Natural killer cell (primary cell): Measurements from ENCODE around the gene TMEM170A. TPM values are rescaled to one million over a fixed set of nuclear protein-coding genes. Genes with fewer than 3 reads are reported as not detected.

Experiments
- ATAC-seq, 3 donors: fragments of 150-1000 bp in 2 of 3; fragments of 200-7000 bp in 1 of 3; cut with Tn5 transposase; 1 replicate in 1 of 3; 2 replicates in 2 of 3; pipeline ENCODE4 v1.10.0; 2021; ENCODE audit warnings: mild to moderate bottlenecking in 2 of 3, moderate library complexity in 2 of 3
- DNase-seq, 2 donors: peaks; one replicate each; pipeline versions ENCODE4 v3.0.0 to v3.0.0-alpha.2; 2013 to 2021; ENCODE audit warnings: mixed read lengths in 1 of 2
- H3K27ac ChIP-seq: one replicate; pipeline ENCODE4 v1.5.1; 2013; ENCODE audit warnings: mild to moderate bottlenecking, low read length
- H3K27me3 ChIP-seq: one replicate; pipeline ENCODE4 v1.6.1; 2013; ENCODE audit warnings: low read length; ENCODE audit not compliant: control insufficient read depth, insufficient read depth
- H3K36me3 ChIP-seq: one replicate; pipeline ENCODE4 v1.6.1; 2013; ENCODE audit warnings: low read length; ENCODE audit not compliant: control insufficient read depth, insufficient read depth
- H3K4me1 ChIP-seq: one replicate; pipeline ENCODE4 v1.6.1; 2013; ENCODE audit warnings: low read length; ENCODE audit not compliant: control insufficient read depth, insufficient read depth
- H3K4me3 ChIP-seq: one replicate; pipeline ENCODE4 v1.5.1; 2013; ENCODE audit warnings: low read length
- H3K9me3 ChIP-seq: one replicate; pipeline ENCODE4 v1.6.1; 2013; ENCODE audit warnings: low read length; ENCODE audit not compliant: control insufficient read depth, insufficient read depth
- H3K27ac Mint-ChIP-seq, 2 donors: one replicate each; pipeline ENCODE4 v1.8.0; 2022; ENCODE audit warnings: mild to moderate bottlenecking in 2 of 2, mixed read lengths in 2 of 2, moderate library complexity in 1 of 2
- H3K27me3 Mint-ChIP-seq, 2 donors: one replicate each; pipeline ENCODE4 v1.8.0; 2022; ENCODE audit warnings: low read depth in 2 of 2, mixed read lengths in 2 of 2
- H3K36me3 Mint-ChIP-seq: one replicate; pipeline ENCODE4 v1.8.0; 2022; ENCODE audit warnings: mixed read lengths
- H3K4me1 Mint-ChIP-seq, 2 donors: one replicate each; pipeline ENCODE4 v1.8.0; 2022; ENCODE audit warnings: mixed read lengths in 2 of 2
- H3K4me3 Mint-ChIP-seq: one replicate; pipeline ENCODE4 v1.8.0; 2022; ENCODE audit warnings: mild to moderate bottlenecking, moderate library complexity, mixed read lengths
- H3K9me3 Mint-ChIP-seq, 2 donors: one replicate each; pipeline ENCODE4 v1.8.0; 2022; ENCODE audit warnings: mixed read lengths in 2 of 2
- CTCF ChIP-seq: fragments of 200-600 bp; IDR thresholded peaks from one replicate; pipeline ENCODE4 v1.8.0; 2022; ENCODE audit warnings: antibody characterized with exemption
- WGBS: methylation state at CpG from one replicate; pipeline ENCODE4 v1.1.7; 2013; ENCODE audit warnings: missing lambda C conversion rate; ENCODE audit not compliant: insufficient coverage; 5-methylcytosine and 5-hydroxymethylcytosine counted together
- intact Hi-C: fragments of 100-400 bp; cut with micrococcal nuclease; formaldehyde crosslinking; loops from one replicate; pipeline ENCODE4 v1.14.2; 2022
- total RNA-seq, 4 donors: library from RNA; stranded (reverse); fragments of 120-200 nt in 1 of 4; gene quantifications; one replicate each; pipeline versions ENCODE4 v1.2.3 to v1.2.4, GENCODE V29; 2013 to 2022

Gene TMEM170A
- total RNA-seq, 3 donors from 2014 or later (not counting 1 experiment from before 2014, with no cell fraction given): 51.5 to 61.0 (median 53.9) TPM

GRCh38 chr16:75401691-75402090 lies 62.8 kb downstream of the TMEM170A start:
- DNase-seq: no peak
- no peak overlapping the region for H3K4me3 Mint-ChIP-seq
- no peak for ATAC-seq
- H3K4me1 Mint-ChIP-seq: peaks cover 0 to 7% of the 10 kb centered on the region in 2 donors
- TF ChIP-seq CTCF: no peak
- Histone ChIP-seq H3K9me3 (no peaks in the 10 kb centered on the region), H3K36me3 (peaks cover 2% of the 10 kb centered on the region), H3K4me1 (no peaks in the 10 kb centered on the region), H3K4me3 (no peak overlapping the region), H3K27me3 (no peaks in the 10 kb centered on the region), H3K27ac (no peak overlapping the region)
- no peaks in the 10 kb centered on the region for H3K27me3 Mint-ChIP-seq
- H3K36me3 Mint-ChIP-seq: no peaks in the 10 kb centered on the region
- H3K9me3 Mint-ChIP-seq: no peaks in the 10 kb centered on the region
- intact Hi-C loops: loop anchor here (5.0 kb wide), 1 partner anchor 169 kb away; no protein-coding TSS in a partner anchor
- H3K27ac Mint-ChIP-seq: no peak overlapping the region

- Histone ChIP-seq H3K4me1 (no peaks in the 10 kb centered on the region), H3K4me3 (no peak overlapping the region), H3K27ac (no peak overlapping the region), H3K9me3 (no peaks in the 10 kb centered on the region), H3K36me3 (peaks cover 10% of the 10 kb centered on the region), H3K27me3 (no peaks in the 10 kb centered on the region)
- 92% methylated on average over 1 of the region's 1 CpG for WGBS
- no peak overlapping the region for H3K27ac Mint-ChIP-seq
- no peak for ATAC-seq
- intact Hi-C loops: no loop called here
- peaks cover 0 to 7% of the 10 kb centered on the region in 2 donors for H3K4me1 Mint-ChIP-seq
- H3K27me3 Mint-ChIP-seq: no peaks in the 10 kb centered on the region
- no peaks in the 10 kb centered on the region for H3K36me3 Mint-ChIP-seq
- DNase-seq: no peak
- TF ChIP-seq CTCF: no peak
- no peaks in the 10 kb centered on the region for H3K9me3 Mint-ChIP-seq
- no peak overlapping the region for H3K4me3 Mint-ChIP-seq
These were observed 66.2 kb downstream of the TMEM170A start for GRCh38 chr16:75398333-75398732.

GRCh38 chr16:75394941-75395340 lies 69.5 kb downstream of the TMEM170A start:
- no peak for ATAC-seq
- no peaks in the 10 kb centered on the region for H3K27me3 ChIP-seq
- 96% methylated on average over 5 of the region's 5 CpGs for WGBS
- Mint-ChIP-seq H3K27me3 (no peaks in the 10 kb centered on the region), H3K27ac (no peak overlapping the region), H3K4me1 (no peaks in the 10 kb centered on the region), H3K36me3 (peaks cover 9% of the 10 kb centered on the region), H3K4me3 (no peak overlapping the region), H3K9me3 (no peaks in the 10 kb centered on the region)
- intact Hi-C loops: no loop called here
- no peak for TF ChIP-seq CTCF
- H3K9me3 ChIP-seq: no peaks in the 10 kb centered on the region
- H3K4me3 ChIP-seq: no peak overlapping the region
- H3K4me1 ChIP-seq: no peaks in the 10 kb centered on the region
- H3K36me3 ChIP-seq: peaks cover 29% of the 10 kb centered on the region
- no peak overlapping the region for H3K27ac ChIP-seq
- no peak for DNase-seq

Other genes with a start within 250 kb of the TMEM170A start
- gene CTRB1, start 245.7 kb downstream of the TMEM170A start, total RNA-seq: not detected
- gene BCAR1, start 213.1 kb downstream of the TMEM170A start, total RNA-seq: not detected
- 10 to 100 TPM; 32.2 to 38.8 (median 32.3) TPM for gene CFDP1, start 31.2 kb downstream of the TMEM170A start, total RNA-seq
- not detected for gene CHST6, start 30.8 kb upstream of the TMEM170A start, total RNA-seq
- not detected for gene CHST5, start 71.4 kb upstream of the TMEM170A start, total RNA-seq
- gene TMEM231, start 91.6 kb upstream of the TMEM170A start, total RNA-seq: 1 to 10 TPM; 2.1 to 2.7 (median 2.4) TPM
- 10 to 100 TPM; 66.2 to 74.0 (median 71.3) TPM for gene GABARAPL2, start 101.7 kb upstream of the TMEM170A start, total RNA-seq
- gene ADAT1, start 158.6 kb upstream of the TMEM170A start, total RNA-seq: 10 to 100 TPM; 63.5 to 65.2 (median 64.8) TPM
- 100 to 1,000 TPM; 102 to 123 (median 114) TPM for gene KARS1, start 183.0 kb upstream of the TMEM170A start, total RNA-seq
- 100 to 1,000 TPM; 104 to 125 (median 116) TPM for gene TERF2IP, start 183.1 kb upstream of the TMEM170A start, total RNA-seq
- gene CPHXL2, start 212.3 kb upstream of the TMEM170A start, total RNA-seq: not detected
- not detected for gene DUXB, start 236.8 kb upstream of the TMEM170A start, total RNA-seq